Measurements from ENCODE around the gene ARMC8.

The ARMC8 gene

GRCh38 chr3:138263104-138263503, 76.0 kb downstream of the ARMC8 start:
- TF ChIP-seq, protein P1, sequence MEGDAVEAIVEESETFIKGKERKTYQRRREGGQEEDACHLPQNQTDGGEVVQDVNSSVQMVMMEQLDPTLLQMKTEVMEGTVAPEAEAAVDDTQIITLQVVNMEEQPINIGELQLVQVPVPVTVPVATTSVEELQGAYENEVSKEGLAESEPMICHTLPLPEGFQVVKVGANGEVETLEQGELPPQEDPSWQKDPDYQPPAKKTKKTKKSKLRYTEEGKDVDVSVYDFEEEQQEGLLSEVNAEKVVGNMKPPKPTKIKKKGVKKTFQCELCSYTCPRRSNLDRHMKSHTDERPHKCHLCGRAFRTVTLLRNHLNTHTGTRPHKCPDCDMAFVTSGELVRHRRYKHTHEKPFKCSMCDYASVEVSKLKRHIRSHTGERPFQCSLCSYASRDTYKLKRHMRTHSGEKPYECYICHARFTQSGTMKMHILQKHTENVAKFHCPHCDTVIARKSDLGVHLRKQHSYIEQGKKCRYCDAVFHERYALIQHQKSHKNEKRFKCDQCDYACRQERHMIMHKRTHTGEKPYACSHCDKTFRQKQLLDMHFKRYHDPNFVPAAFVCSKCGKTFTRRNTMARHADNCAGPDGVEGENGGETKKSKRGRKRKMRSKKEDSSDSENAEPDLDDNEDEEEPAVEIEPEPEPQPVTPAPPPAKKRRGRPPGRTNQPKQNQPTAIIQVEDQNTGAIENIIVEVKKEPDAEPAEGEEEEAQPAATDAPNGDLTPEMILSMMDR (IDR thresholded peaks at IDR 0.05; ENCODE audit: control insufficient read depth, insufficient read depth, low read depth, low read length, missing control alignments): peak; percentile 6
- DNase-seq (ENCODE audit: low read depth): no peak
- no peak overlapping the region for H3K4me3 ChIP-seq (ENCODE audit: control insufficient read depth, low read depth, low read length)

DNA sequence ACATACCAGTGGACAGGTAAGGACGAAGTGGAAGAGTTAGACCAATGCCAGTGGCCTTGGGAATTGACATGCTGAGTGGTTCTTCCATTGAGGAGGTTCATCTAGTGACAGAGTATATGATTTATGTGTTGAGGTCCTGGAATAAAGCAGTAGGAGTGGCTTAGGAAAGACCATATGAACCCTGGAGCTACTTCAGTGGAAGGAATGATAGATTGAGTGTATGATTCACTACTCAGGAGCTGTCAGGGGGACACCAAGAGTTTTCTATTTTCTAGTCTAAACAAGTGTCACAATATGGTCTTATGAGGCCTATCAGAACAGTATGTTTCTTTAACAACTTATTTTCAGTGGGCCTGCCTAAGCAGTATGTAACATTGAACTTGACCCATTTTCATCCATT, 78.6 kb downstream of the ARMC8 start:
- DNase-seq (ENCODE audit: low read depth): no peak
- TF ChIP-seq, protein P1 (IDR thresholded peaks at IDR 0.05; ENCODE audit: control insufficient read depth, insufficient read depth, low read depth, low read length, missing control alignments): no peak
- H3K4me3 ChIP-seq (ENCODE audit: control insufficient read depth, low read depth, low read length): no peak overlapping the region

- no peak for DNase-seq (ENCODE audit: low read depth)
- H3K4me3 ChIP-seq (ENCODE audit: control insufficient read depth, low read depth, low read length): no peak overlapping the region
- TF ChIP-seq, protein P1 (IDR thresholded peaks at IDR 0.05; ENCODE audit: control insufficient read depth, insufficient read depth, low read depth, low read length, missing control alignments): no peak
These were observed 80.0 kb downstream of the ARMC8 start for GRCh38 chr3:138267083-138267482.

- DNase-seq (ENCODE audit: low read depth): no peak
- TF ChIP-seq, protein P1 (IDR thresholded peaks at IDR 0.05; ENCODE audit: control insufficient read depth, insufficient read depth, low read depth, low read length, missing control alignments): no peak
- H3K4me3 ChIP-seq (ENCODE audit: control insufficient read depth, low read depth, low read length): no peak overlapping the region
These were observed 83.1 kb downstream of the ARMC8 start for GRCh38 chr3:138270245-138270644.

- TF ChIP-seq, protein P1 (IDR thresholded peaks at IDR 0.05; ENCODE audit: control insufficient read depth, insufficient read depth, low read depth, low read length, missing control alignments): no peak
- DNase-seq (ENCODE audit: low read depth): no peak
These were observed 84.2 kb downstream of the ARMC8 start for GRCh38 chr3:138271189-138271794.

DNA sequence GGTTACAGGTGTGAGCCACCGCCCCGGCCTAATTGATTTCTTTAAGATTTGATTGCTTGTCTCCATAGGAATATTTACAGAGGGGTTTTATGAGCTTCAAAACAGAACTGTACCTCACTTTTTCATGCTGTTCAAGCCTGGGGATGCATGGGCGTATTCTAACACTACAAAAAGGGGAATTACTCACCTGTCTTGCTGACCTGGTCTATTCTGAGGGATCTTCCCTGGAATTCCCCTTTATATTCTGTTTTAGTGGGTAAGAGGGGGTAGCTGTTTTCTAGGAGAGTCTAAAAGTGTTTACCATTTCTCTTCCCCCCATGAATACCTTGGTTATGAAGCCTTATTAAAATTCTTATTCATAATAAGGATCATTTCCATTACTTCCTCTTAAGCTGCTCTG, 94.5 kb downstream of the ARMC8 start:
- TF ChIP-seq, protein P1 (IDR thresholded peaks at IDR 0.05; ENCODE audit: control insufficient read depth, insufficient read depth, low read depth, low read length, missing control alignments): no peak
- no peak for DNase-seq (ENCODE audit: low read depth)

More at GRCh38 chr3:138271189-138271794, 84.2 kb downstream of the ARMC8 start:
- H3K4me3 ChIP-seq (ENCODE audit: control insufficient read depth, low read depth, low read length): no peak overlapping the region

More for the DNA sequence above, 94.5 kb downstream of the ARMC8 start:
- H3K4me3 ChIP-seq (ENCODE audit: control insufficient read depth, low read depth, low read length): no peak overlapping the region

Measured in AG09309 (cell line).